Gastrocnemius medialis (tissue), 4 donors: ENCODE data around the gene POLR3G.

ENCODE experiments used
- POLR2A ChIP-seq, 2 donors: fragments of 450-650 bp; IDR thresholded peaks; one replicate each; pipeline ENCODE4 v1.6.1; 2017; ENCODE audit warnings: antibody characterized with exemption in 2 of 2, mild to moderate bottlenecking in 2 of 2, moderate library complexity in 2 of 2
- TF ChIP-seq, protein P1 (sequence below), 5 experiments: fragments of 450-650 bp in 3 of 5; fragments of 200-600 bp in 2 of 5; sonication (generic) in 2 of 5; IDR thresholded peaks in 4 of 5; conservative IDR thresholded peaks in 1 of 5; 1 replicate in 4 of 5; 2 replicates in 1 of 5; pipeline ENCODE4 v1.5.1; 2016 to 2019; ENCODE audit warnings: antibody characterized with exemption in 5 of 5, mild to moderate bottlenecking in 3 of 5, moderate library complexity in 3 of 5

DNA sequence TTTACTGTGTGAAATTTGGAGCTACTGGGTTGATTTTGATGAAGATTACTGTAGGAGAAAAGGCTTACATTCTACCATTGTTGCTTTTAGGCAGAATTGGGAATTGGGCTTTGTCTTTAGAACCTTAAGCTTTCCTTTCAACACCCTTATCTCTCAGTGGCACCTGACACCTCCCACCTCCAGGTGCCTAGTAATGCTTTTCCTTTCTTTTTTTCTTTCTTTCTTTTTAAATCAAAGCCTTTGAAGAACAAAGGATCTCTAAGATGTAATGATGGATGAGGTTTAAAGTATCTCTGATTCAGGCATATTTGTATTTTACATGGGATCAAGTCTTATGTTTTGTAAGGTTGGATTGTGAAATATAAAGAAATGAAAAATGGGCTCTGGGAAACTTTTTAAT is 81.0 kb downstream of the POLR3G start:
- TF ChIP-seq, protein P1, sequence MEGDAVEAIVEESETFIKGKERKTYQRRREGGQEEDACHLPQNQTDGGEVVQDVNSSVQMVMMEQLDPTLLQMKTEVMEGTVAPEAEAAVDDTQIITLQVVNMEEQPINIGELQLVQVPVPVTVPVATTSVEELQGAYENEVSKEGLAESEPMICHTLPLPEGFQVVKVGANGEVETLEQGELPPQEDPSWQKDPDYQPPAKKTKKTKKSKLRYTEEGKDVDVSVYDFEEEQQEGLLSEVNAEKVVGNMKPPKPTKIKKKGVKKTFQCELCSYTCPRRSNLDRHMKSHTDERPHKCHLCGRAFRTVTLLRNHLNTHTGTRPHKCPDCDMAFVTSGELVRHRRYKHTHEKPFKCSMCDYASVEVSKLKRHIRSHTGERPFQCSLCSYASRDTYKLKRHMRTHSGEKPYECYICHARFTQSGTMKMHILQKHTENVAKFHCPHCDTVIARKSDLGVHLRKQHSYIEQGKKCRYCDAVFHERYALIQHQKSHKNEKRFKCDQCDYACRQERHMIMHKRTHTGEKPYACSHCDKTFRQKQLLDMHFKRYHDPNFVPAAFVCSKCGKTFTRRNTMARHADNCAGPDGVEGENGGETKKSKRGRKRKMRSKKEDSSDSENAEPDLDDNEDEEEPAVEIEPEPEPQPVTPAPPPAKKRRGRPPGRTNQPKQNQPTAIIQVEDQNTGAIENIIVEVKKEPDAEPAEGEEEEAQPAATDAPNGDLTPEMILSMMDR (IDR thresholded peaks at IDR 0.05 in 4 of 5, conservative IDR thresholded peaks at IDR 0.05 in 1 of 5), result no peak
- TF ChIP-seq POLR2A (IDR thresholded peaks at IDR 0.05), result no peak
